ENCODE results near the gene PITPNM3.

PITPNM3 gene

DNA sequence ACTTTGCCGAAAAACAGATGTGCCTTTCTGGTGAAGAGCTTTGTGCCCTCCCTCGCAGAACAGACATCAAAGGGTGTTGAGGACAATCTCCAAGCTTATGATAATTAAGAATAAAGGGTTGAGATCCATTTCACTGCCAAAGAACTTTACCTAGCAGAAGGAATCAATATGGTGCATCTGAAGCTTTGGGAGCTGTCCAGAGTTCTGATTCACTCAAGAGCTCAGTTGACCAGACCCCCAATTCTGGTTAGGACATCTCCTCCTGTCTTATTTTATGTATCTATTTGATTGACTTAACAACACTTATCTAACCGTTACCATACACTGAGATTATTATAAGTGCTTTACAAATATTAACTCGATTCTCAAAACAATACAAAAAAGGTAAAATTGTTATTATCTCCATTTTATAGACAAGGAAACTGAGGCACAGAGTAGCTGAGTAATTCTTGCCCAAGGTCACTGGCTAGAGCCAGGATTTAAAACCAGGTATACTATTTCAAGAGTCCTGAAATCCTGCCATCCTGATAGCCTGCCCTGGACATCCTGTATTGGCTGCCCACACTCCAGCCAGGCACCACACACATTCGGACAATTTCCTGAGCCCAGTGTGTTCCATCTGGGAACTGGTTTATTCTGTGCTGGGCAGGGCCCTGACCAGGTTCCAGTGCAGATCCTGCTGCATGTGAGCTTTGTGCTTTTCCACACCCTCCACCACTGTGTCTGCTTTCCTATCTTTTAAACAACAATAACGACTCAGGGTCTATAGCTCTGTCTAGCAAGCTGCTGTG, 29.8 kb downstream of the PITPNM3 start:
- DNase-seq (ENCODE audit: low spot score): no peak

DNA sequence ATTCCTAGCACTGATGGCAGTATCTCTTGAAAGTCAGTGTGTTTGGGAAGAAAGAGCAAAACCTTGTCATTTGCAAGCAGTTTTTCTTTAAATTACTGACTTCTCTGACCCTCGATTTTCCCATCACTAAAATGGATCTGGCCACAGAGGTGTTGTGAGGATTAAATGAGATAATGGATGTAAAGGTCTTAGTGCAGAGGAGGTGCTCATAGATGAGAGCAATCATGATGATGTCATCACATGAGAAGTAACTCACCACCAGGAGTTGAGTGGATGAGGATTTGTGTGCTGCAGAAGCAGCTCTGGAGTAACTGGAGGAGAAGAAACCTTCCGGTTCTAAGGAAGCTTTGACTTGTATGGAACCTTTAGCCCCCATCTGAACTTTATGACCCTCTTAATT, 30.6 kb downstream of the PITPNM3 start:
- no peak for DNase-seq (ENCODE audit: low spot score)

DNA sequence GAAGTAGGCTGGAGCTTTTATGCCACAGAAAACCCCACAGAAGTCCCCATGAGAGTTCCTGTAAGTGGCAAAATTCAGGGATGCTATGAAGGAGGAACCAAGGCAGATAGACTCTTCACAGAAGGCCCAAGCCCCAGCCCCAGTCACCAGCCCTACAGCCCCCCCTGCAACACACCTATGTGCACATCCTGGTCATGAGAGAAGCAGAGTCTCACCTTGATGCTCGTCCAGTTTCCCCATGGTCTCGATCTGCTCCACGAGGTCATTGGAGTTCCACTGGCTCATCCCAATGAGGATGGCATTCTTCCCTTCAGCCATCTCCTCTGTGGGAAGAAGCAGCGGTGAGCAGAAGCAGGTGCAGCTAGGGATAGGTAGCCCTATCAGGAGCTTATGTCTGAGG, 31.2 kb downstream of the PITPNM3 start:
- DNase-seq (ENCODE audit: low spot score): no peak

DNA sequence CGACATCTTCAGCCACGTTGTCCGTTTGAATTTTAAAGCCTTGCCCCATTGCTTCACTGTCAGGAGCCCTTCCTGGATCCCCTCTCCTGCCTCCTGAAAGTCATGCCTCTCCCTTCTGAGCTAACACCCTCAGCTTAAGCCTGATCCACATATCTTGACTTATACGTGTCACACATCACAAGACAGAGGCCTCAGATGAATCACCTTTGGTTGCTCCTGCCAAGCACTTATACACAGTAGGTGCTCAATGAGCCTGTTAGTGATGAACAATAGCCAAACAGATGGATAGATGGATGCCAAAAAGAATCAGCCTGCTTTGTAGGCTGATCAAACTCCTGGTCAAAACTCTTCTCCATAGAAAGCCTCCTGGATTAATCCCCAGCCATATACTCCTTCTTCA, 31.8 kb downstream of the PITPNM3 start:
- DNase-seq (ENCODE audit: low spot score): peak; percentile 96

DNA sequence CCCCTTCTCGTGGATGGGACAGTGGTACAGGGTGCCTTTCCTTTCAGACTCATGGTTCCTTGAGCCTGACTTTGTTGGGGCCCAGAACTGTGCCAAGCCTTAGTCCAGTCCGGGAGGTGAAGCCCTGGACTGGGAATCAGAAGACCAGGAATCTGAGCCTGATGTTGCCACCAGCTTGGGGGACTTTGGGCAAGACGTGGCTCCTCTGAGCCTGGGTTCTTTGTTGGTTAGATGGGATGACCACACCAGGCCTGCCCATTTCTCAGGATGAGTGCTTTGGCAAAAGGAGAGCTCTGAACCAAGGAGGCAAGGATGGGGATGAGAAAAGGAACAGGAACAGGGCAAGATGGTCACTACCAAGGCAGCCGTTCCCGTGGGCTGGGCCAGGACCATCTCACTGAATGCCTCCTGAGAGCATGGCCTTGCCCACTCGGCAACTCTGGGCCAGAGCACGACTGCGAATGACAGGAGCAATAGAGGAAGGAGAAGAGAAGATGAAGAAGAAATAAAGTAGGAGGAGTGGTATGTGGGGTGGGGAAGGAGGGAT, 32.5 kb downstream of the PITPNM3 start:
- DNase-seq (ENCODE audit: low spot score): no peak

DNA sequence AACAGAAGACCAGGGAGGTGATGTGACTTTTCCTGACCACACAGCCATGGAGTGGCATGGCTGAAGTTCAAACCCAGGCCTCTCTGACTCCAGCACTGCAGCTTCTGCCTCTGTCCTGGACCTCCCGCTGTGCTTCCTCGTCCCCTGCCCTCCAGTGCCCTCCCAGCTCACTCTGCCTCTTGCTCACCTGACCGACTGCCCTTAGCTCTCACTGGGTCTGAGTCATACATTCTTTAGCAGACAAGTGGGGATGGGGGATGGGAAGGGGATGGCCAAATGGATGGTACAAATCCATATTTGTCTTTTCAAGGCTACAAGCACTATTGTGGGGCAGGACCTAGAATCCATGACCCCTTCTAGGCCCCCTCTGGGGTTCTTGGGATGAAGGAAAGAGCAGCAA, 33.0 kb downstream of the PITPNM3 start:
- peak; percentile 97 for DNase-seq (ENCODE audit: low spot score)

DNA sequence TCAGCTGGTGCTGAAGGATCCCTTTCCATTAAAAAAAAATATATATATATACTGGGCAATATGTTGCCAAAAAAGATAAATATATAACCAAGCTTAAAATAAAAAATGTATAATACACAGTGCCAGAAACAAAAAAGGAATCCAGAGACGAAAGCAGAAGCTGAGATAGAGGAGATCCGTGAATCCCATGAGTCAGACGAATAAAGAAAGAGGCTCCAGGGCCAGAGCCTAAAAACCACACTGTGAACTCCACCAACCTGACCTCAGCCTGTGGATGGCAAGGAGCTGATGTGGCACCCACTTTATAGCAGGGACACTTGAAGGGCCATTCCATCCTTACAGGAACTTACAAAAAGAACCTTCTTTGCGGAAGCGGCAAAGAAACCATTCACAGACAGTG, 34.8 kb downstream of the PITPNM3 start:
- DNase-seq (ENCODE audit: low spot score): peak; percentile 21

DNA sequence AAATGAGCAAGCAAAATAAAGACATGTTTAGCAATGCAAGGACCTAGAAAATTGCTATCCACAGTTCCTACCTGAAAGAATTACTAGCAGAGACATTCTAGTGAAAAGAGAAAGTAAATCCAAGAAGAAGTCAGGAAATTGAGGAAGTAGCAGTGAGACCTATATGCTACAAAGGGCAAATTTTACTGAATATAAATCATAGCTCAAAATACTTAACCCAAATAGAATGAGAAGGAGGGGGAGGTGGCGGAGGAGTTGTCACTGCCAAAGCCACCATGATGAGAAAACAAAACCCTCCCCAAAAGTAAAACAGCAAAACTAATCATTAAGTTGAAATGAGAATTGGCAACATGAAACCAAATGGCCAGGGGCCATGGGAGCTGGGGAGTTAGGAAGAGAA, 39.3 kb downstream of the PITPNM3 start:
- DNase-seq (ENCODE audit: low spot score): no peak

DNA sequence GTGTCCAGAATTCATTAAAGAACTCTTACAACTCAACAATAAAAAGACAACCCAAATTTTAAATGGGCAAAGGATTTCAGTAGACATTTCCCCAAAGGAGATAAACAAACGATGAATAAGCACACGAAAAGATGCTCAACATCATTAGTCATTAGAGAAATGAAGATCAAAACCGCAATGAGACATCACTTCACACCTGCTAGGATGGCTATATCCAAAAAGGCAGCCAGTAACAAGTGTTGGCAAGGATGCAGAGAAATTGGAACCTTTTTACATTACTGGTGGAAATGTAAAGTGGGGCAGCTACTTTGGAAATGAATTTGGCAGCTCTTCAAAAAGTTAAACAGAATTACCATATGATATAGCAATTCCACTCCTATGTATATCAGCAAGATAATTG, 42.0 kb downstream of the PITPNM3 start:
- DNase-seq (ENCODE audit: low spot score): no peak

DNA sequence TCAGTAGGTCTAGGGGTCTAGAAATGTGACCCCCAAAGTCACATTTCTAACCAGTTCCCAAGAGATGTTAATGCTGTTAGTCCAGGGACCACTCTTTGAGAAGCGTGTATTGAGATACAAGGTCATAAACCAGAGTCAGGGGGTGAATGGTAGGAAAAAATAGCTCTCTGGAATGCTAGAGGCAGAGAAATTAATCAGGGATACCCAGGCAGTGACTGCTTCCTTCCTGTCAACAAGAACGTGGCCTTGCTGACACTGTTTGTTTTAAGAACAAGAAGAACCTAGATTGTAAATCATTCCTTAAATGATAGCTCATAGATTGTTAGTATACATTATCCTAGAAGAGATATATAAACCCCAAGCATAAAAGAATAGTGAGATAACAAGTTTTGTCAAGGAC, 43.8 kb downstream of the PITPNM3 start:
- DNase-seq (ENCODE audit: low spot score): no peak

DNA sequence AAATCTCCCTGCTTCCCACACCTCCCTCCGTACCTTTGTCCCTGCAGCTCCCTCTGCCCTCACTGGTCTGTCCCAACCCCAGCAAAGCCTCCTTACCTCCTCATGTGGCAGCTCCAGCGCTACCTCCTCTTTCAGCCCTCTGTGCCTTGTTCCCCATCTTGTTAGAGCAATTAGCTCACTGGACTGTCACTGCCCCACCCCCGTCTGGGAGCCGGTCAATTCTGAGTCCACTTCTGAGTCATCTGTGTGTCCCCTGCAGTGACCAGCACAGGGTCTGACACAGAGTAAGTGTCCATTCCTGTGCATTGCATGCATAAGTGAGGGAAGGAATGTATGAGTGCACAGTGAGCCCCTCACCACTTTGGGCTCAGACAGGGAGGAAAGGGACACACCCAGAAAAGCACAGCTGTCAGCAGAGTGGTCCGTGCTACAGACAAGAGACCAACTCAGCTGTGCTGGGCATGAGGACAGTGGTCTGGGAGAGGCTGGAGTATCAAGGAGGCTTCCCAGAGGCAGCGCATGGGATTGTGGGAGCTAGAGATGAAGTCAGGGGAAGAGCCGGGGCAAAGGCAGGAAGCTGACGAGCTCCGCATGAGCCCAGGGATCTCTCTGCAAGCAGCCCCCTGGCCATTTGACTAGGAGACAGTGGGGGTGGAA, 45.9 kb downstream of the PITPNM3 start:
- peak; percentile 56 for DNase-seq (ENCODE audit: low spot score)

DNA sequence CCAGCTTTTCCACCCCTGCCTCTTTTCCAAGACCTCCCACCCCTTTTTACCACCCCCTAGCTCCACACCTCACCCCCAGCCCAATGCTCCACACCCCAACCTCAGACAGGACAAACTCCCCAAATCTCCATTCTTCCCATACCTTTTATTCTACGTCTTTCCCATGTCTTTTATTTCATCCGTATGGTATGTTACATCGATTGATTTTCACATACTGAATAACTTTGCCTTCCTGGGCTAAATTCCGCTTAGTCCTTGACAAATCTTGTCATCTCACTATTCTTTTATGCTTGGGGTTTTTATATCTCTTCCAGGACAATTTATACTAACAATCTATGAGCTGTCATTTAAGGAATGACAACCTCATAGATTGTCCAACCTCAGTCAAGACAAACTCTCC, 46.4 kb downstream of the PITPNM3 start:
- no peak for DNase-seq (ENCODE audit: low spot score)

DNA sequence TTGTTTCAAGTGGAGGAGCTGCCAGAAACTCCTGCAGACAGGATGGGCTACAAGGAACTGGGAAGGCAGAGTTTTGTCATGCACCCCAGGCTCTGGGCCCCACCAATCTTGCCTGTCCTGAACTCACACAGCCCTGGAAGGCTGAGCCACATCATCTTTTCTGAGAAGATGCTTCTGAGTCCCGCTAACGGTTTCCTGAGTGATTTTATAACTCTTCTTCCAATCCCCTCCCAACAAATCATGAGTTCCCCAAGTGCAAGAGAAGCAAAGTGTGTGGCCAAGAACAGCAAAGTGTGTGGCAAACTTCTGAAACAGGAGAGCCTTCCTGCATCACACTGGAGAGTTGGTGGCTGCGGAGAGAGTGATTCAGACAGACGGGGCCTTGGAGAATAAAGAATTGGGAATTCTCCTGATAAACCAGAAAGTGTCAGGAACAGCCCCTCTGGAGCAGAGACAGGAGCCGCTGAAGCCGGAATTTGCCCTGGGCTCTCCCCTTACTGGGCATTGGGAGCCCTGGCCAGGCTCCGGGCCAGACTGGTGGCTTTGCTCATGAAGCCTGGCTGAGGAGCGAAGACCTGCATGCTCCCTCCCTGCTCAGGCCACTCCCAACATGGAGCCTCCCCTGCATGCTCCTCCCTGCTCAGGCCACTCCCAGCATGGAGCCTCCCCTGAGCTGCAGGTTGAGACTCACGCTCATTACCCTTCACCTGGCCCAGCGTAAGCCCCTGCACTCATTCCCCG, 47.2 kb downstream of the PITPNM3 start:
- no peak for DNase-seq (ENCODE audit: low spot score)

DNA sequence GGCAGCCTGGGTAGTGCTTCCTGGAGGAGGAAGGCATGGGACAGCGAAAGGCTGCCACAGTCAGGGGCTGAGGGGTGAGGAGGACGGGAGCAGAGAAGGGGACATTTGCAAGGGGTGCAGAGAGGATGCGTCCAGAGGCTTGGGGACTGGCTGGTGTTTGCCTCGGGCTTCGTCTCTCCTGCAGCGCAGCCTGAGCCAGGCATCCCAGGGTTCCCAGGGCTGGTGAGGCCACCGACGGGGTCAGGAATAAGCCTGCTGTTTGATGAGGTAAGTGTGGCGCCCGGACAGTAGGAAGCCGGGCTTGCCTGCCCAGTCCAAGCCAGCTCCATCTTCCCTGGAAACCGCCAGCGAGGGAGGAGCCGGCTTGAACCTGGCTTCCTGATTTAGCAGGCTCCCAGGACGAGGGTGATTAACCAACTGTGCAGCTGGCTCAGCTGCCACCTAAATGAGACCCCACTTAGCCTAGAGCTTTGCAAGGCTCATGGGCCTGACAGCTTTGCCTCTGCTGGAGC, 47.8 kb downstream of the PITPNM3 start:
- DNase-seq (ENCODE audit: low spot score): peak; percentile 40

DNA sequence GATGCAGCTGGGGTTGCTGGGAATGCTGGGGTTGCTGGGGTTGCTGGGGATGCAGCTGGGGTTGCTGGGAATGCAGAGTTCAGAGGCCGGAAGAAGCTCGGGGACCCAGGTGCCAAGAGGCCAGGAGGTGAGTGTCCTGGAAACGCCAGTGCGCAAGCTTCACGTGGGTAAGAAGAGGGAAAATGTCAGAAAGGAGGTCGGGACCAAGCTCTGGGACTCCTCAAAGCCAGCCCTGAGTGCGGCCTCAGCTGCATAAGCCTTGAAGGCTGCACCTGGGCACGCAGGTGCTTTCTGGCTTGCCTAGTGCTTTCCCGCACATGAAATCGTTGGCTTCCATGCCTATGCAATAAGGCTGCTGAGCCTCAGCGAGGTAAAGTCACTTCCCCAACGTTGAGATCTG, 48.3 kb downstream of the PITPNM3 start:
- no peak for DNase-seq (ENCODE audit: low spot score)

DNA sequence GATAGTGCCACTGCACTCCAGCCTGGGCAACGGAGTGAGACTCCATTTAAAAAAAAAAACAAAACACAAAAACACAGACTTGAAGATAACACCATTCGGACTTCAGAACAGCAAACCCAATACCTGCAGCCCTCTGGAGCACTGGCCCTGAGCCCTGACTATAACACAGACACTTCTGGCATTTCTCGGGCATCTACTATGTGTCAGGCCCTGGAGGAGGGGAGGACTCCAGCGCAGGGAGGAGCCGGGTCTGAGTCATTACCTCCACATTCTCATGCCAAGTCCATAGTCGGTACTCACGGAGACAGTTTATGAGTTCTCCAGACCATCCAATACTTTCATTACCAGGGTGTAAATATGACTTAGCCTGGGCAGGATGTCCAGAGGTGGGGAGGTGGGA, 48.8 kb downstream of the PITPNM3 start:
- peak; percentile 80 for DNase-seq (ENCODE audit: low spot score)

DNA sequence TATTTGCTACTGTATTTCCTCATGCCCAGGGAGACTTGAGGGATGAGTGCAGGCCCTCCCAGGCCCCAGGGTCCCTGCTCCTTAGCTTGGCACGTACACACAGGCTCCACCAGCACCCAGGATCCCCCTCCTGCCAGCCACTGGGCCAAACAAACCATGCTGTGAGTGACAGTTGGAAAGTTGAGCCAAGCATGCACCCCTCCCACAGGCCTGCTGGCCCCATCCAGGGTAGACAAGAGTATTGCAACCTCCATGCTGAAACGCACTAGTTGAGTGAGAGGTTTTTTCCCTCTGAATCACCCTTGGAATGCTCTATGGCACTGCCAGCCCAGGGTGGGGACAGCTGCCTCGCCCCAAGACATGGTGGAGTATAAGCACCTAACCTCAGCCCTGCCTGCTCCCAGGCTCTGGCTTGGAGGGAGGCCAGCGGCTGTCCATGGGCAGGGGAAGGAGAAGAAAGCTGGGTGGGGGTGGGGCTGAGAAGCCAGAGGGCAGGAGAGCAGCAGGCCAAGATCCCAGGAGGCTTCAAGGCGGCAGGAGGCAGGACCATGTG, 49.6 kb downstream of the PITPNM3 start:
- peak; percentile 88 for DNase-seq (ENCODE audit: low spot score)

DNA sequence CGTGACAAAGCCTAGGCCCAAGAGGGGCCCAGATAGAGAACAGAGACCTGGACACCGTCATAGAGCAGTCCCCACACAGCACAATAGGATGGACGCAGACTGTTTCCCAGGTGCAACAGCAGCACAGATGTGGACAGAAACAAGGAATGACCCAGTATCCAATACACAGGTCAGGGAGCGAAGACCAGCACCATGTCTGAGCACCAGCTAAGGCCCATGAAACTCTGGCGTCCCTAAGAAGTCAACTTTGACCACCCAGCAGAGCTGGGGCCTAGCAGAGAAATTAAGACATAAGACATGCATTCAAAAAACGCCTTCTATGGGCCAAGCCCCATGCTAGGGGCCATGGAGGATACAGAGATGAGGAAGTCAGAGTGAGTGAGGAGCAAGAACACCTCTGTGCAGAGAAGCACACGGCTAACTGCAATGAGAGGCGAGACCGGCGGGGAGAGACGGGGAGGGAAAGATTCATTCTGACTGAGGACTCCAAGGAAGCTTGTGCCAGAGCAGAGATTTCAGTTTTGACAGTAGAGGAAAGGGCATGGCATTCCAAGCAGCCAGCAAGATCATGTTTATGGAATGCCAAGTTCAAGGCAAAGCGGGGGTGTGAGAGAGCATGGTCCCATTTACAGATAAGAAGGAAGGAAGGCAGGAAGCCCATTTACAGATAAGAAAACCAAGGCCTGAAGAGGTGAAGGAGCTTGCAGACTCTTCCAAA, 50.8 kb downstream of the PITPNM3 start:
- peak; percentile 62 for DNase-seq (ENCODE audit: low spot score)

DNA sequence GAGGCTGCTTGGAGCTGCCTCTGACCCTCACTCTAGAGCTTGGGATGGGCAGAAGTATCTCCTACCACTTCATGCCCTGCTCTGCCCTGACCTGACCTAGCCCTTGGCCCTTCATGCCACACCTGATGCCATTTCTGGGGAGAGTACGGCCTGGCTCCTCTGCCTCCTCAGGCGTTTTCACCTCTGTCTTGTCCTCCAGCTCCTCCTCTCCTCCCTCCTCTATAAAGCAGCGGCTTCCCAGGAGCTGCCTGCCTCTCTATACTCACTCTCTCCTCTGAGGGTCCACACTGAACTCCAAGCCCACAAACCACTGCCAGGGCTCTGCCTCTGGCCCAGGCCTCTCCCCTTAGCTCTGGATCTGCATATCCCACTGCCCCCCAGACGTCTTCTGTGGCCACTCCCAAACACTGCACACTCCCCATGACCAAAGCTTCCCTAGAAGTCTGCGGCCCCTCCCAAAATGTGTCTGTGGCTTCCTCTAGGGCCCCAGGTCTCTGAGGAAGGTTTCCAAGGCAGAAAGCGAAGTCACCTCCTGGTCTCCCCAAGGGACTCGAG, 52.6 kb downstream of the PITPNM3 start:
- no peak for DNase-seq (ENCODE audit: low spot score)

DNA sequence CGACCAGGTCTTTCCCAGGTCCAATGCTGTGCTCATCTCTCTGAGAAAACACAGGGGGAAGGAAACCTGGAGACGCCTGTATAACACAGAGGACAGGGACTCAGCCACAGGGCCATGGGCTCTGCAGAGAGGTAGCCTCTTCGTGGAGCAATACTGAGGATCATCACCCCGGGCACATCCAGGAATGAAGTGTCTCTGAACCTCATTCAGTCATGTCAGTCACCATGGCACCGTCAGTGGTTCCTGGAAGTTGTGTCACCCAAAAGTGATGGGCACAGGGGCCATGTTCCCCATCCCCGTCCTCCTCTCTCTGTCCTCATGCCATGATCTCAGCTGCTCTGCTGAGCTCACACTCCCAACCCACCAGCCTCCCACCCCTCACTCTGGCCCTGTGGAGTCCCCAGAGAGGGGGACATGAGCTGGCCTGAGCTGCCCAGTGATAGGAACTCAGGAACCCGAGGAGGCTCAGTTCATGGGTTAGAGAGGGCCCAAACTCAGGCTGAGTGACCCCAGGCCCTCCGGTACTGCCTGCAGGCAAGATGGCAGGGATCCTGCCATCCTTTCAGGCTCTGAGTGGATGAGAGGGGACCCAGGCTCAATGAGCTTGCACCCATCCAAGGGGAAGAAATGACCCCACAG, 53.4 kb downstream of the PITPNM3 start:
- DNase-seq (ENCODE audit: low spot score): no peak

DNA sequence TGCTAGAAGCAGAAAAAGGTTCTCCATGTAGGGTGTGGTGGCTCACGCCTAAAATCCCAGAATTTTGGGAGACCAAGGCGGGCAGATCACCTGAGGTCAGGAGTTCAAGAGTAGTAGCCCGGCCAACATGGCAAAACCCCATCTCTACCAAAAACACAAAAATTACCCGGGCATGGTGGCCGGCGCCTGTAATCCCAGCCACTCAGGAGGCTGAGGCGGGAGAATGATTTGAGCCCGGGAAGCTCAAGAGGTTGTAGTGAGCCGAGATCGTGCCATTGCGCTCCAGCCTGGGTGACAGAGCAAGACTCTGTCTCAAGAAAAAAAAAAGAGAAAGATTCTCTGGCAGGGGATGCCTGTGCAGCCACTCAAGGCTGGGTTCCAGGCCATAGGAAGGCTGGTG, 54.2 kb downstream of the PITPNM3 start:
- no peak for DNase-seq (ENCODE audit: low spot score)
